ENCODE data around the gene CEACAM1.

DNA sequence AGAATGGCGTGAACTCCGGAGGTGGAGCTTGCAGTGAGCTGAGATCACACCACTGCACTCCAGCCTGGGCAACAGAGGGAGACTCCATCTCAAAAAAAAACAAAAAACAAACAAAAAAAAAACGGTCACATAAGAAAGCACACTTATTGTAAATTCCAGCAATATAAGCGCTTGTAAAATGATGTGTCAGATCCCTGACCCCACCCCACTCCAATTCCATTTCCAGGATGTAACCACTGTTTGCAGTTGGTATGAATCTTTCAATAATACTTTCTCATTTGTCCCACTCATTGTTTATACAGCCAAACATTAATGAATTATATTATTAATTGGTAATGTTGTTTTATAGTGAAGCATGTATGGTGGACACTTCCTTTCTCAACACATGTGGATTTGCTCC lies 15.9 kb upstream of the CEACAM1 start:
- no peak for TF ChIP-seq BHLHE40 (IDR thresholded peaks at IDR 0.05; ENCODE audit: borderline replicate concordance)
- no peak for TF ChIP-seq LEF1 (IDR thresholded peaks at IDR 0.05; ENCODE audit: borderline replicate concordance)
- TF ChIP-seq SP1 (IDR thresholded peaks at IDR 0.05): no peak
- TF ChIP-seq FOXM1 (IDR thresholded peaks at IDR 0.05; ENCODE audit: borderline replicate concordance): no peak
- TF ChIP-seq L3MBTL2 (conservative IDR thresholded peaks at IDR 0.05): no peak
- no peak for TF ChIP-seq FOXK2 (IDR thresholded peaks at IDR 0.05)

Data from HEK293T (cell line).